ENCODE measurements around the gene SUCLG2. TPM values are rescaled to one million over a fixed set of nuclear protein-coding genes. Genes with fewer than 3 reads are reported as not detected.
A peak's percentile ranks its signal among the peaks of the same experiment; 100 is the strongest.

The SUCLG2 gene
- total RNA-seq, 1 experiment from 2014 or later = 53.5 TPM

GRCh38 chr3:67564973-67565372 is 89.4 kb downstream of the SUCLG2 start:
- Histone ChIP-seq H3K4me1 (no peaks in the 10 kb centered on the region), H3K36me3 (ENCODE audit: control insufficient read depth, insufficient read depth, low read length) (no peaks in the 10 kb centered on the region), H3K4me3 (ENCODE audit: low read depth, low read length) (no peak overlapping the region), H3K9me3 (no peaks in the 10 kb centered on the region), H3K27me3 (replicated peaks; ENCODE audit: control insufficient read depth, insufficient read depth, low read length) (no peaks in the 10 kb centered on the region)
- BruUV-seq (replicated peaks) = no TSS peak
- POLR2A ChIA-PET = no interaction called here
- Mint-ChIP-seq H3K27me3 (ENCODE audit: insufficient read depth, unreplicated experiment) (no peaks in the 10 kb centered on the region), H3K4me3 (ENCODE audit: unreplicated experiment) (no peak overlapping the region), H3K9me3 (ENCODE audit: unreplicated experiment) (no peaks in the 10 kb centered on the region), H3K36me3 (ENCODE audit: insufficient read depth, unreplicated experiment) (no peaks in the 10 kb centered on the region), H3K27ac (ENCODE audit: unreplicated experiment) (no peak overlapping the region), H3K4me1 (ENCODE audit: low read depth, unreplicated experiment) (peaks cover 10% of the 10 kb centered on the region)
- TF ChIP-seq CTCF (IDR thresholded peaks at IDR 0.05; ENCODE audit: insufficient read depth in 1 of 2, low read depth in 1 of 2, low read length in 1 of 2, severe bottlenecking in 1 of 2, unreplicated experiment in 1 of 2) = no peak
- intact Hi-C loops (cut with micrococcal nuclease; ENCODE audit: unreplicated experiment) = no loop called here
- CTCF ChIA-PET = no interaction called here
- DNase-seq = no peak

GRCh38 chr3:67564008-67564407 is 90.4 kb downstream of the SUCLG2 start:
- CTCF ChIA-PET = no interaction called here

GRCh38 chr3:67561667-67562394 is 92.6 kb downstream of the SUCLG2 start:
- peaks cover 10% of the 10 kb centered on the region for H3K4me1 Mint-ChIP-seq (ENCODE audit: low read depth, unreplicated experiment)
- intact Hi-C loops (cut with micrococcal nuclease; ENCODE audit: unreplicated experiment) = no loop called here
- ChIA-PET POLR2A (no interaction called here), CTCF (no interaction called here)
- Histone ChIP-seq H3K9me3 (no peaks in the 10 kb centered on the region), H3K36me3 (ENCODE audit: control insufficient read depth, insufficient read depth, low read length) (no peaks in the 10 kb centered on the region), H3K27me3 (replicated peaks; ENCODE audit: control insufficient read depth, insufficient read depth, low read length) (no peaks in the 10 kb centered on the region), H3K4me1 (no peaks in the 10 kb centered on the region), H3K4me3 (ENCODE audit: low read depth, low read length) (no peak overlapping the region)
- peak in 1 of 2 experiments; percentile 4 for DNase-seq
- peak overlapping the region; percentile 79 for H3K27ac Mint-ChIP-seq (ENCODE audit: unreplicated experiment)
- H3K4me3 Mint-ChIP-seq (ENCODE audit: unreplicated experiment) = no peak overlapping the region
- BruUV-seq (replicated peaks) = no TSS peak
- H3K9me3 Mint-ChIP-seq (ENCODE audit: unreplicated experiment) = no peaks in the 10 kb centered on the region
- TF ChIP-seq CTCF (IDR thresholded peaks at IDR 0.05; ENCODE audit: insufficient read depth in 1 of 2, low read depth in 1 of 2, low read length in 1 of 2, severe bottlenecking in 1 of 2, unreplicated experiment in 1 of 2) = no peak
- H3K36me3 Mint-ChIP-seq (ENCODE audit: insufficient read depth, unreplicated experiment) = no peaks in the 10 kb centered on the region
- H3K27me3 Mint-ChIP-seq (ENCODE audit: insufficient read depth, unreplicated experiment) = no peaks in the 10 kb centered on the region

More at GRCh38 chr3:67564008-67564407, 90.4 kb downstream of the SUCLG2 start:
- no TSS peak for BruUV-seq (replicated peaks)
- POLR2A ChIA-PET = no interaction called here
- no peaks in the 10 kb centered on the region for H3K27me3 Mint-ChIP-seq (ENCODE audit: insufficient read depth, unreplicated experiment)
- no peaks in the 10 kb centered on the region for H3K9me3 Mint-ChIP-seq (ENCODE audit: unreplicated experiment)
- no peaks in the 10 kb centered on the region for H3K27me3 ChIP-seq (replicated peaks; ENCODE audit: control insufficient read depth, insufficient read depth, low read length)
- H3K4me1 Mint-ChIP-seq (ENCODE audit: low read depth, unreplicated experiment) = peaks cover 10% of the 10 kb centered on the region
- TF ChIP-seq CTCF (IDR thresholded peaks at IDR 0.05; ENCODE audit: insufficient read depth in 1 of 2, low read depth in 1 of 2, low read length in 1 of 2, severe bottlenecking in 1 of 2, unreplicated experiment in 1 of 2) = no peak
- no peak overlapping the region for H3K27ac Mint-ChIP-seq (ENCODE audit: unreplicated experiment)
- H3K36me3 ChIP-seq (ENCODE audit: control insufficient read depth, insufficient read depth, low read length) = no peaks in the 10 kb centered on the region
- H3K4me3 ChIP-seq (ENCODE audit: low read depth, low read length) = no peak overlapping the region
- H3K4me1 ChIP-seq = no peaks in the 10 kb centered on the region
- H3K36me3 Mint-ChIP-seq (ENCODE audit: insufficient read depth, unreplicated experiment) = no peaks in the 10 kb centered on the region
- H3K9me3 ChIP-seq = no peaks in the 10 kb centered on the region
- intact Hi-C loops (cut with micrococcal nuclease; ENCODE audit: unreplicated experiment) = no loop called here
- no peak for DNase-seq
- no peak overlapping the region for H3K4me3 Mint-ChIP-seq (ENCODE audit: unreplicated experiment)

Measured in Caco-2 (cell line).